Suprapubic skin (tissue), 4 donors: Measurements from ENCODE around the gene PIGC. TPM values are rescaled to one million over a fixed set of nuclear protein-coding genes. Genes with fewer than 3 reads are reported as not detected.

Experiments used
- DNase-seq, 2 donors: peaks; one replicate each; pipeline ENCODE4 v3.0.0-alpha.2; 2019; ENCODE audit warnings: low spot score in 2 of 2
- H3K27ac ChIP-seq: fragments of 200-600 bp; sonication (generic); one replicate; pipeline ENCODE4 v1.5.1; 2019
- H3K27me3 ChIP-seq: fragments of 200-600 bp; sonication (generic); one replicate; pipeline ENCODE4 v1.5.1; 2019
- H3K36me3 ChIP-seq: fragments of 200-600 bp; sonication (generic); one replicate; pipeline ENCODE4 v1.5.1; 2019
- H3K4me1 ChIP-seq: fragments of 200-600 bp; sonication (generic); one replicate; pipeline ENCODE4 v1.5.1; 2019
- H3K4me3 ChIP-seq: fragments of 200-600 bp; sonication (generic); one replicate; pipeline ENCODE4 v1.5.1; 2019; ENCODE audit warnings: mild to moderate bottlenecking
- H3K9me3 ChIP-seq: fragments of 200-600 bp; sonication (generic); one replicate; pipeline ENCODE4 v1.5.1; 2019
- CTCF ChIP-seq, 2 donors: fragments of 200-600 bp in 1 of 2; fragments of 450-650 bp in 1 of 2; sonication (generic) in 1 of 2; IDR thresholded peaks; one replicate each; pipeline ENCODE4 v1.5.1; 2016 to 2019; ENCODE audit warnings: antibody characterized with exemption in 2 of 2, mild to moderate bottlenecking in 1 of 2, moderate library complexity in 1 of 2
- EP300 ChIP-seq: sonication (generic); formaldehyde crosslinking; IDR thresholded peaks from one replicate; pipeline ENCODE4 v1.6.1; 2017; ENCODE audit warnings: antibody characterized with exemption
- POLR2A ChIP-seq, 2 donors: fragments of 450-650 bp; IDR thresholded peaks; one replicate each; pipeline ENCODE4 v1.6.1; 2017; ENCODE audit warnings: antibody characterized with exemption in 2 of 2, mild to moderate bottlenecking in 2 of 2, moderate library complexity in 2 of 2
- POLR2AphosphoS5 ChIP-seq, 3 donors: sonication (generic); formaldehyde crosslinking; IDR thresholded peaks; one replicate each; pipeline ENCODE4 v1.6.1; 2017; ENCODE audit warnings: antibody characterized with exemption in 3 of 3
- WGBS: methylation state at CpG from one replicate; pipeline ENCODE4 v1.1.5; 2018; 5-methylcytosine and 5-hydroxymethylcytosine counted together
- total RNA-seq, 4 donors: library from RNA; depleted of rRNA; stranded (reverse); fragments of >200 nt; gene quantifications; one replicate each; pipeline ENCODE4 v1.1.0, GENCODE V29; 2016

Gene PIGC
- total RNA-seq, 4 donors from 2014 or later, result 16.8 to 51.8 (median 34.1) TPM

DNA sequence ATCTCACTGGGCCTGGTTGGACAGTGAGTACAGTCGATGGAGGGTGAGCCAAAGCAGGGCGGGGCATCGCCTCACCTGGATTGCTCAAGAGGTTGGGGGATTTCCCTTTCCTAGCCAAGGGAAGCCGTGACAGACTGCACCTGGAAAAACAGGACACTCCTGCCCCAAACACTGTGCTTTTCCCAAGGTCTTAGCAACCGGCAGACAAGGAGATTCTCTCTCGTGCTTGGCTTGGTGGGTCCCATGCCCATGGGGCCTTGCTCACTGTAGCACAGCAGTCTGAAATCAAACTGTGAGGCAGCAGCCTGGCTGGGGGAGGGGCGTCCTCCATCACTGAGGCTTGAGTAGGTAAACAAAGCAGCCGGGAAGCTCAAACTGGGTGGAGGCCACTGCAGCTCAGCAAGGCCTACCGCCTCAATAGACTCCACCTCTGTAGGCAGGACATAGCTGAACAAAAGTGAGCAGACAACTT lies 12.1 kb downstream of the PIGC start:
- no peak for DNase-seq
- H3K36me3 ChIP-seq, result no peaks in the 10 kb centered on the region
- no peak for TF ChIP-seq EP300
- no peak for TF ChIP-seq POLR2A (IDR thresholded peaks at IDR 0.05)
- no peak for TF ChIP-seq POLR2AphosphoS5 (IDR thresholded peaks at IDR 0.05)
- no peak for TF ChIP-seq CTCF (IDR thresholded peaks at IDR 0.05)
- H3K4me3 ChIP-seq, result peak overlapping the region; percentile 20
- 42% methylated on average over 9 of the region's 9 CpGs for WGBS
- H3K27ac ChIP-seq, result peak overlapping the region; percentile 85
- no peaks in the 10 kb centered on the region for H3K27me3 ChIP-seq
- peaks cover 18% of the 10 kb centered on the region for H3K4me1 ChIP-seq
- no peaks in the 10 kb centered on the region for H3K9me3 ChIP-seq

- whole genome bisulfite sequencing, result 79% methylated on average over 2 of the region's 2 CpGs
- peak overlapping the region; percentile 85 for H3K27ac ChIP-seq
Measured at GRCh38 chr1:172431204-172431603, 12.7 kb downstream of the PIGC start.

GRCh38 chr1:172430128-172430454 lies 13.8 kb downstream of the PIGC start:
- Histone ChIP-seq H3K27ac (no peak overlapping the region), H3K9me3 (no peaks in the 10 kb centered on the region), H3K4me3 (no peak overlapping the region), H3K27me3 (no peaks in the 10 kb centered on the region), H3K4me1 (peaks cover 21% of the 10 kb centered on the region), H3K36me3 (no peaks in the 10 kb centered on the region)
- TF ChIP-seq POLR2A (IDR thresholded peaks at IDR 0.05) (no peak), CTCF (IDR thresholded peaks at IDR 0.05) (no peak)
- no peak for DNase-seq
- 83% methylated on average over 1 of the region's 1 CpG for WGBS

More at GRCh38 chr1:172431204-172431603, 12.7 kb downstream of the PIGC start:
- DNase-seq, result no peak
- TF ChIP-seq POLR2AphosphoS5 (IDR thresholded peaks at IDR 0.05) (no peak), EP300 (no peak), CTCF (IDR thresholded peaks at IDR 0.05) (no peak), POLR2A (IDR thresholded peaks at IDR 0.05) (no peak)
- H3K27me3 ChIP-seq, result no peaks in the 10 kb centered on the region
- H3K4me3 ChIP-seq, result no peak overlapping the region
- H3K9me3 ChIP-seq, result no peaks in the 10 kb centered on the region
- H3K36me3 ChIP-seq, result no peaks in the 10 kb centered on the region
- peaks cover 18% of the 10 kb centered on the region for H3K4me1 ChIP-seq

DNA sequence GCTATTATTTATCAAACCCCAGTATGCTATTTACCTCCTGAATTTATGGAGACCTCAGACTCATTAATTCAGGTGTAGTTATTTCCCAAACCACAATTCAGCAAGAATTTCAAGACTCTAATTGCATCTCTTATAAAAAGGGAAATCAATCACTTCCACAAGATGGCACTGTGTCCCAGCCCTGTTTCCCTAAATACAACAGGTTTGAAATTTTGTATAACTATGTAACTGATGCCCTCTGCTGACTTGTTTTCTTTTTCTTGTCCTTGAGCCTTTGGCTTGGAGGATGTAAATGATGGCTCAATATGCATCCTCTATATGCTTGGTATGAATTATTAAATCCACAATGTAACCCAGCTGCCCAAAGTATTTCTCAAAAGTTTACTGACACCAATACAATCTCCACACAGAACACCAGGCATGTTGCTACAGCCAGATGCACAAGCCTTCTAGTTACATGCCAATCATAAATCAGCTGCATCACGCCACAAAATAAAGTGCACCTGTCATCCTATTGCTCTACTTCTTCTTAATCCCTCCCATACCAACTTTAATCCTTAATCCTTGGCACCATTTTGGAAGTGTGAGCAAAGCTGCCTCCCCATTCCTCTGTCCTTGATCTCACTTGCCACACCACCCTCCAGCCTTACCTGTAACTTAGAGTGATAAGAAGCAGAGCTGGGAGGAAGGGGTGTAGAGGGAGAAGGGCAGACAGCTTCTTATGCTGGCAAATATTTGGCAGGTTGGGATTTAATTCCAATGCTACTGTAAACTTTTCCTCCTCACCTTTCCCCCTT lies 14.3 kb downstream of the PIGC start:
- WGBS, result 44% methylated on average over 1 of the region's 1 CpG
- no peak for DNase-seq

More for the DNA sequence above, 14.3 kb downstream of the PIGC start:
- peaks cover 22% of the 10 kb centered on the region for H3K4me1 ChIP-seq
- no peaks in the 10 kb centered on the region for H3K9me3 ChIP-seq
- TF ChIP-seq CTCF (IDR thresholded peaks at IDR 0.05) (peak; percentile 35 to 66), POLR2A (IDR thresholded peaks at IDR 0.05) (no peak)
- no peak overlapping the region for H3K27ac ChIP-seq
- H3K27me3 ChIP-seq, result no peaks in the 10 kb centered on the region
- H3K4me3 ChIP-seq, result no peak overlapping the region
- no peaks in the 10 kb centered on the region for H3K36me3 ChIP-seq
